HG02981 (cell line): ENCODE measurements around the gene OR51S1.
"Not testable (repeated sequence)": the region's sequence is repeated elsewhere in the genome, so short reads cannot be mapped to it uniquely, and the experiment has no call there.

Experiments used
- ATAC-seq: cut with Tn5 transposase; IDR thresholded peaks from one replicate; pipeline ENCODE4 v1.9.1; 2021; ENCODE audit warnings: mild to moderate bottlenecking, moderate library complexity; ENCODE audit not compliant: unreplicated experiment

The OR51S1 gene

GRCh38 chr11:4808476-4808875 lies 40.5 kb downstream of the OR51S1 start:
- ATAC-seq = no peak

GRCh38 chr11:4804280-4804679 lies 44.7 kb downstream of the OR51S1 start, which contains the start of gene OR52R1:
OR52R1 (minus strand) TSS chr11:4804380; CDS start chr11:4804380, 0 bp downstream.
- ATAC-seq = no peak

DNA sequence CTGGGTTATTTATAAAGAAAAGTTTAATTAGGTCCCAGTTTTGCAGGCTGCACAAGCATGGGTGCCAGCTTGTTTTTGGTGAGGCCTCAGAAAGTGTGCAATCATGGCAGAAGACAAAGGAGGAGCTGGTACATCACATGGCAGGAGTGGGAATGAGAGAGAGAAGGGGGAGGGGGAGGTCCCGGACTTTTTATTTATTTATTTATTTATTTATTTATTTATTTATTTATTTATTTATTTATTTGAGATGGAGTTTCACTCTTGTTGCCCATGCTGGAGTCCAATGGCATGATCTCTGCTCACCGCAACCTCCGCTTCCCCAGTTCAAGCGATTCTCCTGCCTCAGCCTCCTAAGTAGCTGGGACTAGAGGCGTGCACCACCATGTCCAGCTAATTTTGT lies 47.7 kb downstream of the OR51S1 start:
- ATAC-seq = not testable (repeated sequence)

- no peak for ATAC-seq
Observed at GRCh38 chr11:4798427-4799183, 50.4 kb downstream of the OR51S1 start.
